ENCODE measurements around the gene RANBP6.
"Not testable (repeated sequence)": the region's sequence is repeated elsewhere in the genome, so short reads cannot be mapped to it uniquely, and the experiment has no call there.

RANBP6 gene

GRCh38 chr9:6015278-6016157, at the start of gene RANBP6:
RANBP6 (minus strand) TSS chr9:6015624; CDS start chr9:6015607, 17 bp downstream.
- peak; percentile 90 to 93 for DNase-seq

GRCh38 chr9:6063146-6063545, 47.7 kb upstream of the RANBP6 start:
- DNase-seq = not testable (repeated sequence)

DNA sequence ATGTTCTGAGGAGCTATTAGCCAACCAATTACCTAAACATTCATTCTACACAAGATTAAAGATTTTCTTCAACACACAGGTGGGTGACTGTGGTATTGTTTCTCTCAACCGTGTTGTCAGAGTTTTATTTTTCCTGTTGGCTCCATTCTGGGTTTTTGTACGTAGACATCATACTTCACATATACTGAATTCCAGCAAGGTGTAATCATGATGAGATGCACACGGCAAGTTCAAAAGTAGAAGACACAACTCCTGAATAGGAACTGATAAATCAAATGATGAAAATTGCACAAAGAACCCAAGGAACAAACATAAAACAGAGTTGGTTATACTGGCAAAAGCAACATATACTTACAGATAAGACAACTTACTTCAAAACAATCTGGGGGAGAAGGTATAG, 40.2 kb upstream of the RANBP6 start:
- DNase-seq = no peak

DNA sequence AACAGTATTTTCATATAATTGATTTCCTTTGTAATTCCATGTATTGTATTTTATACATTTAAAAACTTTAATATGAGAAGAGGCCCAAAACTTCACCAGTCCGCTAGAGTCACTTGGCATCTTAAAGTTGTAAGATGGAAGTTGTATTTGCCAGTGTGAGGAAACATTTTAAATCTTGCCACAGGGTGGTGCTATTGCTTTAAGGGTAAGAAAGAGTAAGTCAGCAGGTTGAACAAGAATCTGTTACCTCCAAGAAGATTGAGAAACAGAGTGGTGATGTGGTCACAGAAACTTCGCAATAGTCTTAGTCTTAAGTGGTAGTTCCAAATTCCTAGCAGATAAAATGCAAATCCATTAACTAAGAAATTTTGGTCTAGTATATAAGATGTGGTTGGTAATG, 39.8 kb upstream of the RANBP6 start:
- DNase-seq = no peak

GRCh38 chr9:6054280-6055099, 39.1 kb upstream of the RANBP6 start:
- DNase-seq = peak; percentile 53 to 57

DNA sequence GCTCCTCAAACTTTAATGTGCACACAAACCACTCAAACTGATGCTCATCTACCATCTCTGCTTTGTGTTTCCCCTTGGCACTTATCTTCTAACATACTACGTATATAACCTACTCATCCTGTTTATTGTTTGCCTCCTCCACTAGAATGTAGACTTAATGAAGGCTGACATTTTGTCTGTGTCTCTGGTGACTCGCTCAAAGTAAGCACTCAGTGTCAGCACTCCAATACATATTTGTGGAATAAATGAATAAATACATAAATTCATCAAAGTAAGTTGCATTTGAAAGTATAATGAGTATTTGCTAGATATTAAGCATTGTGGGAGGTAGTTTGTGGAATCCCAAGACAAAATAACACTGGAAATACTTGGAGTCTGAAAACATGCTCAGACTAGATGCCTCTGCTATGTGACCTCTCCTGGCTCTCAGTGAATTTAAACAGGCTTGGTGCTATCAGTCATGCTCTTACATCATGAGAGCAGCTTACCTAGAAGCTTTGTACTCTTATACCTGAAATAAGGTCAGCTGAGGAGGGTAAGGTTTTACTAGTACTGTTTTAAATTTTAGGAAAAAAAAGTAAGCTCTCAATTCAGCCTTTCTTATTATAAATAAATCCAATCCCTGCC, 37.0 kb upstream of the RANBP6 start:
- no peak for DNase-seq

DNA sequence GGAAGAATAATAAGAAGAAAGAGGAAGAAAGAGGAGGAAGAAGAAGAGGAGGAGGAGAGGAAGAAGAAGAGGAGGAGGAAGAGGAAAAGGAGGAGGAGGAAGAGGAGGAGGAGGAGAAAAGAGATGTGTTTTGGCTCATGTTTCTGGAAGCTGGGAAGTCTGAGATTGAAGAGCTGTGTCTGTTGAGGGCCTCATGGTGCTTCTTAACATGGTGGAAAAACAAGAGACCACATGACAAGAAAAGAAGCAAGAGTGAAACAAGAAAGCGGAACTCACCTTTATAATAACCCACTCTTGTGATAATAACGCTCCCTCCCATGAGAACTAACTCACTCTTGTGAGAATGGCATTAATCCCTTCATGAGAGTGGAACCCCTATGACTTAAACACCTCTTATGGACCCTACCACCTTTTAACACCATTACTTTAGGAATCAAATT, 36.1 kb upstream of the RANBP6 start:
- no peak for DNase-seq

GRCh38 chr9:6049798-6050197, 34.4 kb upstream of the RANBP6 start:
- peak; percentile 48 to 56 for DNase-seq

DNA sequence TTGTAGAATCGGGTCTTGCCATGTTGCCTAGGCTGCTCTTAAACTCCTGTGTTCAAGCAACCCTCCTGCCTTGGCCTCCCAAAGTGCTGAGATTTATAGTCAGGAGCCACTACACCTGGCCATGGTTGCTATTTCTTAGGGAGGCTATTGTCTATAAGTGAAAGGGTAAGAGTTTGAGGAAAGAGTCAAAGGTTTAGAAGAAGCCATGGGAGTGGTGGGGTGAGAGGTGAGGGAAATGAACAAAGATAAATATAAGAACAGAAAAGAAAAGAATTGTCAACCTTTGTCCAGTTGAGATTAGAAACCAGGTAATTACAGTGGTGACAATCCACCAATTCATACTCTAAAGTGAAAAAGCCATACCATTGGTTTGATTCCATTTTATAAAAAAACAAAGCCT, 32.6 kb upstream of the RANBP6 start:
- no peak for DNase-seq

- DNase-seq = no peak
Observed at GRCh38 chr9:6047020-6047419, 31.6 kb upstream of the RANBP6 start.

- no peak for DNase-seq
Observed at GRCh38 chr9:6045364-6045763, 29.9 kb upstream of the RANBP6 start.

DNA sequence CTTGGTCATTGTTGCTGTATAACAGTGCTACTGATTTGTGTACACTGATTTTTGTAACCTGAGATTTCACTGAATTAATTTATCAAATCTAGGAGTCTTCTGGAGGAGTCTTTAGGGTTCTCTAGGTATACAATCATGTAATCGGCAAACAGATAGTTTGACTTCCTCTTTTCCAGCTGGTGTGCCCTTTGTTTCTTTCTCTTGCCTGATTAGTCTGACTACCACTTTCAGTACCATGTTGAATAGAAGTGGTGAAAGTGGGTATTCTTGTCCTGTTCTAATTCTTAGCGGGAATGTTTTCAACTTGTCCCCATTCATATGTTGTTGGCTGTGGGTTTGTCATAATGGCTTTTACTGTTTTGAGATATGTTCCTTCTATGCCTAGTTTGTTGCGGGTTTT, 24.7 kb upstream of the RANBP6 start:
- DNase-seq = no peak

GRCh38 chr9:6036391-6036790, 21.0 kb upstream of the RANBP6 start:
- no peak for DNase-seq

GRCh38 chr9:6034954-6035353, 19.5 kb upstream of the RANBP6 start:
- no peak for DNase-seq

GRCh38 chr9:6029604-6030274, 14.3 kb upstream of the RANBP6 start:
- no peak for DNase-seq

GRCh38 chr9:6024035-6024554, 8.7 kb upstream of the RANBP6 start:
- DNase-seq = peak in 1 of 2 experiments; percentile 23

DNA sequence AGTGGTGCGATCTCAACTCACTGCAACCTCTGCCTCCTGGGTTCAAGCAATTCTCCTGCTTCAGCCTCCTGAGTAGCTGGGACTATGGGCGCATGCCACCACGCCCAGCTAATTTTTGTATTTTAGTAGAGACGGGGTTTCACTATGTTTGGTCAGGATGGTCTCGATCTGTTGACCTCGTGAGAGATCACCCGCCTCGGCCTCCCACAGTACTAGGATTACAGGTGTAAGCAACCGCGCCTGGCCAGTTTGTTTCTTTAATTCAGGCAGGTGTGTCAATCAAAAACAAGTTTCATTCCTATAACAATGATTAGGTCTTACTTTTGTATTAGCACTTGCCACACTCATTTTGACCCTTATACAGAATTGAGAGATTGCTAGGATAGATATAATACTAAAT, 1.6 kb upstream of the RANBP6 start:
- not testable (repeated sequence) for DNase-seq

GRCh38 chr9:6014670-6015270, 654 bp downstream of the RANBP6 start:
- peak; percentile 34 to 39 for DNase-seq

- peak; percentile 88 to 90 for DNase-seq
Observed at GRCh38 chr9:6008169-6008979, 7.0 kb downstream of the RANBP6 start.

DNA sequence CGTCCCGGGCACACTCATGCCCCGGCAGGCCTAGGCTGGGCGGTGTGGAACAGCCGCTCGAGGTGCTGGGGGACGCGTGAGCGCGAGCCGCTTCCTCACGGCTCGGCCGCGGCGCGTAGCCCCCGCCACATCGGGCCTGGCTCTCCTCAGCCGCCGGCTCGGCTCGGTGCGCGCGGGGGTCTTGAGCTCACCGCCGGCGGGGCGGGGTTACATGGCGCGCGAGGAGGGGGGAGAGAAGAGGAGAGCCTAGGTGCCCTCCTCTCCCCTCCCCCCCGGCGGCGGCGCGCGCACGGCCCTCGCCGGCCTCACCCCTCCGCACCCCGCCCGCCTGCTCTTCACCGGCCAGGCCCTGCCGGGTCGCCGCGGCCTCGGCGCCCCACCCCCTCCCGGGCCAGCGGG, 7.7 kb downstream of the RANBP6 start:
- peak; percentile 79 to 84 for DNase-seq
